GM21423 (cell line): ENCODE data around the gene TRDN.

Experiments
- ATAC-seq: cut with Tn5 transposase; IDR thresholded peaks from one replicate; pipeline ENCODE4 v1.9.1; 2021; ENCODE audit warnings: mild to moderate bottlenecking, moderate library complexity; ENCODE audit not compliant: unreplicated experiment

Gene TRDN

GRCh38 chr6:123636782-123637181 lies at the start of gene TRDN:
Gene TRDN (minus strand): TSS chr6:123636950. CDS start chr6:123636775, 175 bp downstream.
- no peak for ATAC-seq

GRCh38 chr6:123681957-123682462 lies 45.3 kb upstream of the TRDN start:
- ATAC-seq, result no peak

GRCh38 chr6:123677897-123678296 lies 41.1 kb upstream of the TRDN start:
- ATAC-seq, result no peak

- no peak for ATAC-seq
Observed at GRCh38 chr6:123676793-123677192, 40.0 kb upstream of the TRDN start.

- no peak for ATAC-seq
Observed at GRCh38 chr6:123668965-123669591, 32.3 kb upstream of the TRDN start.

- ATAC-seq, result no peak
Observed at GRCh38 chr6:123668063-123668462, 31.3 kb upstream of the TRDN start.

- no peak for ATAC-seq
Observed at GRCh38 chr6:123663436-123663835, 26.7 kb upstream of the TRDN start.

GRCh38 chr6:123662757-123663156 lies 26.0 kb upstream of the TRDN start:
- ATAC-seq, result no peak

- no peak for ATAC-seq
Observed at GRCh38 chr6:123661105-123661891, 24.5 kb upstream of the TRDN start.

GRCh38 chr6:123659960-123660748 lies 23.4 kb upstream of the TRDN start:
- no peak for ATAC-seq

GRCh38 chr6:123658848-123659247 lies 22.1 kb upstream of the TRDN start:
- no peak for ATAC-seq

- peak; percentile 73 for ATAC-seq
Observed at GRCh38 chr6:123655521-123656306, 19.0 kb upstream of the TRDN start.

GRCh38 chr6:123648723-123649122 lies 12.0 kb upstream of the TRDN start:
- ATAC-seq, result no peak

- ATAC-seq, result no peak
Observed at GRCh38 chr6:123648020-123648580, 11.3 kb upstream of the TRDN start.

GRCh38 chr6:123641497-123641896 lies 4.7 kb upstream of the TRDN start:
- ATAC-seq, result no peak

- no peak for ATAC-seq
Observed at GRCh38 chr6:123640567-123641187, 3.9 kb upstream of the TRDN start.

GRCh38 chr6:123638865-123639264 lies 2.1 kb upstream of the TRDN start:
- no peak for ATAC-seq

- ATAC-seq, result no peak
Observed at GRCh38 chr6:123636282-123636681, 468 bp downstream of the TRDN start.

GRCh38 chr6:123635567-123635966 lies 1.2 kb downstream of the TRDN start:
- ATAC-seq, result no peak

GRCh38 chr6:123635144-123635543 lies 1.6 kb downstream of the TRDN start:
- no peak for ATAC-seq
